H1 (cell line): ENCODE data around the gene KIAA1671. TPM values are rescaled to one million over a fixed set of nuclear protein-coding genes. Genes with fewer than 3 reads are reported as not detected.

Experiments used
- RNF2 ChIP-seq: fragments of 200-900, 300-1000 bp; sonication (generic); IDR thresholded peaks from 2 replicates; pipeline ENCODE4 v1.7.1; 2016; ENCODE audit warnings: borderline replicate concordance, low read depth, mild to moderate bottlenecking, antibody characterized with exemption, low read length; ENCODE audit not compliant: poor library complexity, severe bottlenecking; ENCODE audit errors: missing control alignments
- SP2 ChIP-seq: IDR thresholded peaks from 2 replicates; pipeline ENCODE4 v1.6.1; 2012; ENCODE audit warnings: mild to moderate bottlenecking, low read length, inconsistent platforms
- TBP ChIP-seq: IDR thresholded peaks from 2 replicates; pipeline ENCODE4 v1.6.1; 2011; ENCODE audit warnings: low read depth, low read length, improper control_type of control experiment
- polyA plus RNA-seq, 7 experiments: library from polyadenylated mRNA; depleted of rRNA in 3 of 7; stranded (reverse) in 5 of 7; unstranded in 2 of 7; fragments of >200 nt in 5 of 7; fragments of 200-250 nt in 2 of 7; gene quantifications; 1 replicate in 5 of 7; 2 replicates in 1 of 7; 4 replicates in 1 of 7; pipeline versions ENCODE4 v1.2.1 to v1.2.3, GENCODE V29; 2011 to 2013; ENCODE audit warnings: missing spikeins in 2 of 7, mixed read lengths in 2 of 7
- total RNA-seq: library from RNA; stranded (reverse); fragmentation: NEBNext Ultra II Directional; extraction: Animal tissue kit (Norgen Biotek cat#: 25700); gene quantifications from 2 replicates; pipeline ENCODE4 v1.2.1, GENCODE V29; 2021
- TF ChIP-seq, protein P1 (sequence below): fragments of 300-600 bp; sonication (generic); IDR thresholded peaks from 2 replicates; pipeline ENCODE4 v1.7.1; 2012; ENCODE audit warnings: low read length, moderate library complexity, mild to moderate bottlenecking, inconsistent platforms; ENCODE audit not compliant: insufficient replicate concordance

KIAA1671 gene
- total and polyA plus RNA-seq, 2 of the 8 experiments (the other 6 are each of a cell fraction or from before 2014, with no cell fraction given) = 6.4 to 23.9 TPM

DNA sequence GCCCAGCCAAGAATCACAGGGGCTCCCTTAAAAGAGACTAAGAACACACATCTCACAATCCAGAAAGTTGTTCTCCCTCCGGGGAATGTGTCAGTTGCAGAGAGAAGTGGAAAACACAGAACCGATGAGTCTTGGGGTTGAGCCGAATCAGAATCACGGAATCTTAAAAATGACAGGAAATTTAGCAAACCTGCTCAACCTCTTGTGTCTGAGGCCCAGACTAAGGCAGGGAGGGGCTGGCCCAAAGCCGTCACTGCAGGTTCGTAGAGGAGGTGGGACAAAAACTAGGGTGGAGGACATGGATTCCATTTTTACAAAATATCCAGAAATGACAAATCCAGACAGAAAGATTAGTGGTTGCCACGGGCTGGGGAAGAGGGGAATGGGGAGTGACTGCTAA is 63.8 kb downstream of the KIAA1671 start (continued):
- TF ChIP-seq, protein P1, sequence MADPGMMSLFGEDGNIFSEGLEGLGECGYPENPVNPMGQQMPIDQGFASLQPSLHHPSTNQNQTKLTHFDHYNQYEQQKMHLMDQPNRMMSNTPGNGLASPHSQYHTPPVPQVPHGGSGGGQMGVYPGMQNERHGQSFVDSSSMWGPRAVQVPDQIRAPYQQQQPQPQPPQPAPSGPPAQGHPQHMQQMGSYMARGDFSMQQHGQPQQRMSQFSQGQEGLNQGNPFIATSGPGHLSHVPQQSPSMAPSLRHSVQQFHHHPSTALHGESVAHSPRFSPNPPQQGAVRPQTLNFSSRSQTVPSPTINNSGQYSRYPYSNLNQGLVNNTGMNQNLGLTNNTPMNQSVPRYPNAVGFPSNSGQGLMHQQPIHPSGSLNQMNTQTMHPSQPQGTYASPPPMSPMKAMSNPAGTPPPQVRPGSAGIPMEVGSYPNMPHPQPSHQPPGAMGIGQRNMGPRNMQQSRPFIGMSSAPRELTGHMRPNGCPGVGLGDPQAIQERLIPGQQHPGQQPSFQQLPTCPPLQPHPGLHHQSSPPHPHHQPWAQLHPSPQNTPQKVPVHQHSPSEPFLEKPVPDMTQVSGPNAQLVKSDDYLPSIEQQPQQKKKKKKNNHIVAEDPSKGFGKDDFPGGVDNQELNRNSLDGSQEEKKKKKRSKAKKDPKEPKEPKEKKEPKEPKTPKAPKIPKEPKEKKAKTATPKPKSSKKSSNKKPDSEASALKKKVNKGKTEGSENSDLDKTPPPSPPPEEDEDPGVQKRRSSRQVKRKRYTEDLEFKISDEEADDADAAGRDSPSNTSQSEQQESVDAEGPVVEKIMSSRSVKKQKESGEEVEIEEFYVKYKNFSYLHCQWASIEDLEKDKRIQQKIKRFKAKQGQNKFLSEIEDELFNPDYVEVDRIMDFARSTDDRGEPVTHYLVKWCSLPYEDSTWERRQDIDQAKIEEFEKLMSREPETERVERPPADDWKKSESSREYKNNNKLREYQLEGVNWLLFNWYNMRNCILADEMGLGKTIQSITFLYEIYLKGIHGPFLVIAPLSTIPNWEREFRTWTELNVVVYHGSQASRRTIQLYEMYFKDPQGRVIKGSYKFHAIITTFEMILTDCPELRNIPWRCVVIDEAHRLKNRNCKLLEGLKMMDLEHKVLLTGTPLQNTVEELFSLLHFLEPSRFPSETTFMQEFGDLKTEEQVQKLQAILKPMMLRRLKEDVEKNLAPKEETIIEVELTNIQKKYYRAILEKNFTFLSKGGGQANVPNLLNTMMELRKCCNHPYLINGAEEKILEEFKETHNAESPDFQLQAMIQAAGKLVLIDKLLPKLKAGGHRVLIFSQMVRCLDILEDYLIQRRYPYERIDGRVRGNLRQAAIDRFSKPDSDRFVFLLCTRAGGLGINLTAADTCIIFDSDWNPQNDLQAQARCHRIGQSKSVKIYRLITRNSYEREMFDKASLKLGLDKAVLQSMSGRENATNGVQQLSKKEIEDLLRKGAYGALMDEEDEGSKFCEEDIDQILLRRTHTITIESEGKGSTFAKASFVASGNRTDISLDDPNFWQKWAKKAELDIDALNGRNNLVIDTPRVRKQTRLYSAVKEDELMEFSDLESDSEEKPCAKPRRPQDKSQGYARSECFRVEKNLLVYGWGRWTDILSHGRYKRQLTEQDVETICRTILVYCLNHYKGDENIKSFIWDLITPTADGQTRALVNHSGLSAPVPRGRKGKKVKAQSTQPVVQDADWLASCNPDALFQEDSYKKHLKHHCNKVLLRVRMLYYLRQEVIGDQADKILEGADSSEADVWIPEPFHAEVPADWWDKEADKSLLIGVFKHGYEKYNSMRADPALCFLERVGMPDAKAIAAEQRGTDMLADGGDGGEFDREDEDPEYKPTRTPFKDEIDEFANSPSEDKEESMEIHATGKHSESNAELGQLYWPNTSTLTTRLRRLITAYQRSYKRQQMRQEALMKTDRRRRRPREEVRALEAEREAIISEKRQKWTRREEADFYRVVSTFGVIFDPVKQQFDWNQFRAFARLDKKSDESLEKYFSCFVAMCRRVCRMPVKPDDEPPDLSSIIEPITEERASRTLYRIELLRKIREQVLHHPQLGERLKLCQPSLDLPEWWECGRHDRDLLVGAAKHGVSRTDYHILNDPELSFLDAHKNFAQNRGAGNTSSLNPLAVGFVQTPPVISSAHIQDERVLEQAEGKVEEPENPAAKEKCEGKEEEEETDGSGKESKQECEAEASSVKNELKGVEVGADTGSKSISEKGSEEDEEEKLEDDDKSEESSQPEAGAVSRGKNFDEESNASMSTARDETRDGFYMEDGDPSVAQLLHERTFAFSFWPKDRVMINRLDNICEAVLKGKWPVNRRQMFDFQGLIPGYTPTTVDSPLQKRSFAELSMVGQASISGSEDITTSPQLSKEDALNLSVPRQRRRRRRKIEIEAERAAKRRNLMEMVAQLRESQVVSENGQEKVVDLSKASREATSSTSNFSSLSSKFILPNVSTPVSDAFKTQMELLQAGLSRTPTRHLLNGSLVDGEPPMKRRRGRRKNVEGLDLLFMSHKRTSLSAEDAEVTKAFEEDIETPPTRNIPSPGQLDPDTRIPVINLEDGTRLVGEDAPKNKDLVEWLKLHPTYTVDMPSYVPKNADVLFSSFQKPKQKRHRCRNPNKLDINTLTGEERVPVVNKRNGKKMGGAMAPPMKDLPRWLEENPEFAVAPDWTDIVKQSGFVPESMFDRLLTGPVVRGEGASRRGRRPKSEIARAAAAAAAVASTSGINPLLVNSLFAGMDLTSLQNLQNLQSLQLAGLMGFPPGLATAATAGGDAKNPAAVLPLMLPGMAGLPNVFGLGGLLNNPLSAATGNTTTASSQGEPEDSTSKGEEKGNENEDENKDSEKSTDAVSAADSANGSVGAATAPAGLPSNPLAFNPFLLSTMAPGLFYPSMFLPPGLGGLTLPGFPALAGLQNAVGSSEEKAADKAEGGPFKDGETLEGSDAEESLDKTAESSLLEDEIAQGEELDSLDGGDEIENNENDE = no peak
- TF ChIP-seq TBP = no peak
- TF ChIP-seq RNF2 = no peak
- no peak for TF ChIP-seq SP2
- TF ChIP-seq, all 59 proteins: peak for 0
